Heart right ventricle (tissue), 16 donors: ENCODE data around the gene ADORA1. TPM values are rescaled to one million over a fixed set of nuclear protein-coding genes. Genes with fewer than 3 reads are reported as not detected.

Experiments
- ATAC-seq, 8 donors: fragments of 200-7000 bp; cut with Tn5 transposase; one replicate each; pipeline ENCODE4 v1.9.1; 2020; ENCODE audit warnings: mild to moderate bottlenecking in 8 of 8, moderate library complexity in 8 of 8, moderate number of reproducible peaks in 1 of 8
- DNase-seq, 2 donors: peaks; one replicate each; pipeline ENCODE4 v3.0.0-alpha.2; 2020
- H3K27ac ChIP-seq, 10 donors: fragments of 200-600 bp; sonication (generic) in 2 of 10; one replicate each; pipeline versions ENCODE4 v1.5.0 to v1.8.0; 2020 to 2022; ENCODE audit warnings: mild to moderate bottlenecking in 3 of 10
- H3K27me3 ChIP-seq, 7 donors: fragments of 200-600 bp; one replicate each; pipeline ENCODE4 v1.8.0; 2021 to 2022; ENCODE audit warnings: mild to moderate bottlenecking in 2 of 7
- H3K36me3 ChIP-seq, 9 donors: fragments of 200-600 bp; sonication (generic) in 1 of 9; one replicate each; pipeline versions ENCODE4 v1.5.0 to v1.8.0; 2020 to 2022; ENCODE audit warnings: mild to moderate bottlenecking in 2 of 9
- H3K4me1 ChIP-seq, 9 donors: fragments of 200-600 bp; sonication (generic) in 1 of 9; one replicate each; pipeline versions ENCODE4 v1.5.0 to v1.8.0; 2020 to 2022; ENCODE audit warnings: mild to moderate bottlenecking in 4 of 9
- H3K4me3 ChIP-seq, 10 donors: fragments of 200-600 bp; sonication (generic) in 2 of 10; one replicate each; pipeline versions ENCODE4 v1.5.0 to v1.8.0; 2020 to 2022; ENCODE audit warnings: mild to moderate bottlenecking in 7 of 10, moderate library complexity in 2 of 10
- H3K9me3 ChIP-seq, 11 donors: fragments of 200-600 bp in 10 of 11; sonication (generic) in 2 of 11; one replicate each; pipeline versions ENCODE4 v1.5.0 to v1.8.0; 2013 to 2022; ENCODE audit warnings: mild to moderate bottlenecking in 2 of 11, control low read depth in 1 of 11, moderate library complexity in 1 of 11
- WGBS, 2 donors: extraction: QIAGEN DNeasy Blood & Tissue Kit; methylation state at CpG; one replicate each; pipeline ENCODE4 v1.1.7; 2013; ENCODE audit warnings: inconsistent platforms in 1 of 2; 5-methylcytosine and 5-hydroxymethylcytosine counted together
- intact Hi-C, 10 donors: fragments of 100-400 bp; cut with DNase I; formaldehyde crosslinking; loops; one replicate each; pipeline versions ENCODE4 v1.11.1 to v1.14.2; 2022
- polyA plus RNA-seq, 2 donors: library from polyadenylated mRNA; stranded (reverse); fragments of 200-250 nt; gene quantifications; one replicate each; pipeline ENCODE4 v1.2.3, GENCODE V29; 2013
- total RNA-seq, 10 donors: library from RNA; stranded (reverse); fragmentation: NEBNext Ultra II Directional in 3 of 10; extraction: Animal tissue kit (Norgen Biotek cat#: 25700) in 3 of 10; gene quantifications; one replicate each; pipeline versions ENCODE4 v1.2.1 to v1.2.4, GENCODE V29; 2021 to 2023
- TF ChIP-seq, protein P1 (sequence below), 9 donors: fragments of 200-600 bp; sonication (generic) in 2 of 9; IDR thresholded peaks; one replicate each; pipeline versions ENCODE4 v1.5.0 to v1.8.0; 2021 to 2022; ENCODE audit warnings: antibody characterized with exemption in 9 of 9, mild to moderate bottlenecking in 5 of 9, moderate library complexity in 1 of 9
- donor health status: Arrhythmogenic right ventricular cardiomyopathy.
- donor health status: ischemic (EF 13 %, LVEDD 7.1; RV severe dilation, severe dysfunction).
- donor health status: healthy with polysubstance abuse.
- donor health status: DM: no; HTN: yes; CAD: no.
- donor health status: DM: no; HTN: no; CAD: no.
- donor health status: ischemic (EF 25% LVEDD 6.9; RV normal size, moderate dysfunction).
- donor health status: ischemic (EF 25% LVEDD 5.7; RV mildly dilated, moderate dysfunction).
- donor health status: healthy.
- donor health status: DM: yes; HTN: yes; CAD: no.
- donor health status: Ischemic cardiomyopathy.
- donor health status: ischemic (EF 35%, LVEDD 5.7; RV mildly dilated, moderate dysfunction).
- donor health status: nonischemic (EF 11% LVEDD 7.7; RV severe dilation, severe dysfunction).
- donor health status: DM: yes; HTN: yes; CAD: no.
- donor health status: PGD.
- donor health status: ischemic (EF 29% LVEDD 5.4; RV normal size, mild dysfunction).
- donor health status: nonischemic (EF 23%, LVEDD 6.1; RV moderate dilation, normal function).

The ADORA1 gene
- total and polyA plus RNA-seq, 12 donors: 1.8 to 12.2 (median 8.9) TPM

DNA sequence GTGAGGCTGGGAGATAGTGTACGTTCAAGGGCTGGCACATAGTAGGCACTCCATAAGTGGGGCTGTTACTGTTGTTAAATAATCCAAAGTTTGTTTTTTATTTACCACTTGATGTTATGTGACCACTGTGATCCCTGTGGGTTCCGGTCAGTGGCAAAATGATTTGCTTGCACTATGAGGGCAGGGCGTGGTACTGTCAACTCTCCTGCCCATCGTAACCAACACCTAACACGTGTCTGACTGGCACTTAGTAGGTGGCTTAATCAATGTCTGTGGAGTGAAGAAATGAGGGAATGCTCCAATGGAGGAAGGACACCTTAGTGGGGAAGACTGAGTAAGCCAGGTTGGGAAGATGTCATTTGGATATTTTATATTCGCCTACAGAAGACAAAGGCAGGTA is 14.6 kb downstream of the ADORA1 start:
- peaks cover 0 to 3% (median 0%) of the 10 kb centered on the region in 7 donors for H3K27me3 ChIP-seq
- intact Hi-C loops: loop anchor here in 1 of 10 donors (1.0 kb wide), 1 partner anchor 46 kb away; no protein-coding TSS in a partner anchor
- TF ChIP-seq, protein P1, sequence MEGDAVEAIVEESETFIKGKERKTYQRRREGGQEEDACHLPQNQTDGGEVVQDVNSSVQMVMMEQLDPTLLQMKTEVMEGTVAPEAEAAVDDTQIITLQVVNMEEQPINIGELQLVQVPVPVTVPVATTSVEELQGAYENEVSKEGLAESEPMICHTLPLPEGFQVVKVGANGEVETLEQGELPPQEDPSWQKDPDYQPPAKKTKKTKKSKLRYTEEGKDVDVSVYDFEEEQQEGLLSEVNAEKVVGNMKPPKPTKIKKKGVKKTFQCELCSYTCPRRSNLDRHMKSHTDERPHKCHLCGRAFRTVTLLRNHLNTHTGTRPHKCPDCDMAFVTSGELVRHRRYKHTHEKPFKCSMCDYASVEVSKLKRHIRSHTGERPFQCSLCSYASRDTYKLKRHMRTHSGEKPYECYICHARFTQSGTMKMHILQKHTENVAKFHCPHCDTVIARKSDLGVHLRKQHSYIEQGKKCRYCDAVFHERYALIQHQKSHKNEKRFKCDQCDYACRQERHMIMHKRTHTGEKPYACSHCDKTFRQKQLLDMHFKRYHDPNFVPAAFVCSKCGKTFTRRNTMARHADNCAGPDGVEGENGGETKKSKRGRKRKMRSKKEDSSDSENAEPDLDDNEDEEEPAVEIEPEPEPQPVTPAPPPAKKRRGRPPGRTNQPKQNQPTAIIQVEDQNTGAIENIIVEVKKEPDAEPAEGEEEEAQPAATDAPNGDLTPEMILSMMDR (IDR thresholded peaks at IDR 0.05): no peak
- 91 to 92% methylated on average over 6 of the region's 6 CpGs for WGBS, 2 donors
- peaks cover 0 to 11% (median 9%) of the 10 kb centered on the region in 9 donors for H3K4me1 ChIP-seq
- ATAC-seq (no peak), DNase-seq (no peak)
- no peak overlapping the region for H3K27ac ChIP-seq
- H3K36me3 ChIP-seq: no peaks in the 10 kb centered on the region
- no peak overlapping the region for H3K4me3 ChIP-seq
- H3K9me3 ChIP-seq: no peaks in the 10 kb centered on the region

DNA sequence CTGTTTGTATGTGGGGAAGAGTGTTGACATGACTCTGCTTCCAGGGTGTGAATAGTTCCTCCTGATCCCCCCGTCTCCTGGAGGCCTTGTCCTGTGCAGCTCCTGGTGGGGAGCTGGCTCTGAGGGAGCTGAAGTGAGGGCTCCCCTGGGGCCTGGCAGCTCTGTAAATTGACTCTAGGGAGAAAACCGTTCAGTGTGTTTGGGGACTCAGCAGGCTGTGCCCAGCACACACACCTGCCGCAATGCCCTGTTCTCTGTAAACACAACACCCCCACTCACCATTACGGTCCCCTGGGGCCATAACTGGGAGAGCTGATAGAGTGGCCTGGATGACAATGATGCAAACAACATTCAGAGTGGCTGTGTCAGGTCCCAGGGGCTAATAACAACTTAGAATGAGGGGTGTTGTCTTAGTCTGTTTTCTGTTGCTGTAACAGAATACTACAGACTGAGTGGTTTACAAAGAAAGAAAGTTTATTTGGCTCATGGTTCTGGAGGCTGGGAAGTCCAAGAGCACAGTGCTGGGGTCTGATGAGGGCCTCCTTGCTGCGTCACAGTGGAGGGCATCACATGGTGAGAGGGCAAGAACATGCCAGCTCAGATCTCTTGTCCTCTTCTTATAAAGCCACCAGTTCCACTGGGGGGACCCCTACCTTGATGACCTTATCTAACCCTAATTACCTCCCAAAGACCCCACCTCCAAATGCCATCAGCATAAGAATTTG is 15.3 kb downstream of the ADORA1 start:
- DNase-seq (no peak), ATAC-seq (no peak)
- intact Hi-C loops: loop anchor here in 1 of 10 donors (1.0 kb wide), 1 partner anchor 47 kb away; no protein-coding TSS in a partner anchor
- Histone ChIP-seq H3K36me3 (no peaks in the 10 kb centered on the region), H3K9me3 (no peaks in the 10 kb centered on the region), H3K27me3 (peaks cover 0 to 3% (median 0%) of the 10 kb centered on the region in 7 donors), H3K4me1 (peaks cover 0 to 11% (median 9%) of the 10 kb centered on the region in 9 donors), H3K4me3 (no peak overlapping the region), H3K27ac (no peak overlapping the region)
- WGBS, 2 donors: 86 to 89% methylated on average over 5 of the region's 5 CpGs
- TF ChIP-seq, protein P1 (IDR thresholded peaks at IDR 0.05): no peak

- no peak overlapping the region for H3K27ac ChIP-seq
- H3K36me3 ChIP-seq: no peaks in the 10 kb centered on the region
- peaks cover 0 to 11% (median 9%) of the 10 kb centered on the region in 9 donors for H3K4me1 ChIP-seq
- DNase-seq (peak in 1 of 2 donors; percentile 31), ATAC-seq (peak in 5 of 8 donors; percentile 31 to 79 (median 74))
- H3K4me3 ChIP-seq: no peak overlapping the region
- H3K27me3 ChIP-seq: peaks cover 0 to 3% (median 0%) of the 10 kb centered on the region in 7 donors
- intact Hi-C loops: no loop called here
- no peaks in the 10 kb centered on the region for H3K9me3 ChIP-seq
- TF ChIP-seq, protein P1 (IDR thresholded peaks at IDR 0.05): no peak
- WGBS, 2 donors: 55 to 56% methylated on average over 11 of the region's 11 CpGs
These were observed 16.1 kb downstream of the ADORA1 start for GRCh38 chr1:203143641-203144040.

DNA sequence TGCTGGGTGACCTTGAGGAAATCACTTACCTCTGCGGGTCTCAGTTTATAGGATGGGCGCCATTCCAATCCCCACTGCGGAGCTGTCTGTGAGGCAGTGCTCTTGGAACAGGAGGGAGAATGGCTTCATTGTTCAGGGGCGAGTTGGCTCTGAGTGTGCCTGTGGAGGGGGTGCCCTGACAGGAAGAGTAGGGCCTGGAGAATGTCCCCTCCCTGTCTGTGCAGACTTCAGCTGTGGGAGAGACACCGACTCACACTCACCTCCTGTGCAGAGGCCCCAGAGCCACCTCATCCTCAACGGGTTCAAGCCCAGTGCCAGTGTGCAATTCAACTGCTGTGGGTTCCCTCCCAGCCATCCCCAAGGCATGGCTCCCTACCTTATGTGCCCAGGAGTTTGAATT is 17.1 kb downstream of the ADORA1 start:
- WGBS, 2 donors: 41 to 49% methylated on average over 6 of the region's 6 CpGs
- no peaks in the 10 kb centered on the region for H3K9me3 ChIP-seq
- H3K4me3 ChIP-seq: no peak overlapping the region
- ATAC-seq (peak in 1 of 8 donors; percentile 16), DNase-seq (no peak)
- H3K4me1 ChIP-seq: peaks cover 0 to 11% (median 9%) of the 10 kb centered on the region in 9 donors
- H3K36me3 ChIP-seq: no peaks in the 10 kb centered on the region
- no peak overlapping the region for H3K27ac ChIP-seq
- TF ChIP-seq, protein P1 (IDR thresholded peaks at IDR 0.05): no peak
- H3K27me3 ChIP-seq: peaks cover 0 to 3% (median 0%) of the 10 kb centered on the region in 7 donors
- intact Hi-C loops: no loop called here
